Measurements from ENCODE around the gene PPP2R2C.

Gene PPP2R2C

DNA sequence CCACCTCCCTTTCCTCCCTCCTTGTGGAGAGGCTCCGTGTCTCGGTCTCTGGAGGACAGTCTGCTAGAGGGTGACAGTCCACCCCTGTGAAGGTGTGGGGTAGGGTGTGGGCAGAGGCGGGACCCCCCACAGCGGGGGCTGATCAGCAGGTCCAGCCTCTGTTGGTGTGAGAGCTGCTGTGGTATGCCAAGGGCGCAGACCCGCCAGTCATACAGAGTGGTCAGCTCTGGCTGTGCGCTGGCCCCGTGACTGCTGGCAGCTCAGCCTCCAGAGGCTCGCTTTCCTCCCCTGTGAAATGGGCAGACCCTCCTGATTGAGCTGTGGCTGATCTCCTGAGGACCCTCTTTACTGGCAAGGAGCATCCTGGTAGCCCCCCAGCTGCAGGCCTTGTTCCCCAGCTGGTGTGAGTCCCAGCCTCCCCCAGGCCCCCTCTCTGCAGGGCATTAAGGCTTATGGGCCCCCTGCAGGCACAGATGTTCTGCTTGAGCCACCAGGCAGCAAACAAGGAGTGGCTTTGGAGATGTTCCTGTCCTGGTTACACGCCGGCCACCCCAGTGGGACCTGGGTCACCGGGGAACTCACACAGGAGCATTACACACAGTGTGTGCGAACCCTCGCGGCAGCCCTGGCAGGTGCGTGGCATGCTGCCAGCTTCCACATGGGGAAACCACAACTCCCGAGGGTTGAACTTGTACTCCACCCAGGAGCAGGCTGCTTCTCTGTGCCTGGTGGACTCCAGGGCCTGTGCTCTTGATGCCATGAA lies 76.8 kb downstream of the PPP2R2C start:
- TF ChIP-seq, protein P1, sequence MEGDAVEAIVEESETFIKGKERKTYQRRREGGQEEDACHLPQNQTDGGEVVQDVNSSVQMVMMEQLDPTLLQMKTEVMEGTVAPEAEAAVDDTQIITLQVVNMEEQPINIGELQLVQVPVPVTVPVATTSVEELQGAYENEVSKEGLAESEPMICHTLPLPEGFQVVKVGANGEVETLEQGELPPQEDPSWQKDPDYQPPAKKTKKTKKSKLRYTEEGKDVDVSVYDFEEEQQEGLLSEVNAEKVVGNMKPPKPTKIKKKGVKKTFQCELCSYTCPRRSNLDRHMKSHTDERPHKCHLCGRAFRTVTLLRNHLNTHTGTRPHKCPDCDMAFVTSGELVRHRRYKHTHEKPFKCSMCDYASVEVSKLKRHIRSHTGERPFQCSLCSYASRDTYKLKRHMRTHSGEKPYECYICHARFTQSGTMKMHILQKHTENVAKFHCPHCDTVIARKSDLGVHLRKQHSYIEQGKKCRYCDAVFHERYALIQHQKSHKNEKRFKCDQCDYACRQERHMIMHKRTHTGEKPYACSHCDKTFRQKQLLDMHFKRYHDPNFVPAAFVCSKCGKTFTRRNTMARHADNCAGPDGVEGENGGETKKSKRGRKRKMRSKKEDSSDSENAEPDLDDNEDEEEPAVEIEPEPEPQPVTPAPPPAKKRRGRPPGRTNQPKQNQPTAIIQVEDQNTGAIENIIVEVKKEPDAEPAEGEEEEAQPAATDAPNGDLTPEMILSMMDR (IDR thresholded peaks at IDR 0.05; ENCODE audit: low read depth, low read length) = no peak
- no peak for DNase-seq (ENCODE audit: extremely low read depth, low read depth)

DNA sequence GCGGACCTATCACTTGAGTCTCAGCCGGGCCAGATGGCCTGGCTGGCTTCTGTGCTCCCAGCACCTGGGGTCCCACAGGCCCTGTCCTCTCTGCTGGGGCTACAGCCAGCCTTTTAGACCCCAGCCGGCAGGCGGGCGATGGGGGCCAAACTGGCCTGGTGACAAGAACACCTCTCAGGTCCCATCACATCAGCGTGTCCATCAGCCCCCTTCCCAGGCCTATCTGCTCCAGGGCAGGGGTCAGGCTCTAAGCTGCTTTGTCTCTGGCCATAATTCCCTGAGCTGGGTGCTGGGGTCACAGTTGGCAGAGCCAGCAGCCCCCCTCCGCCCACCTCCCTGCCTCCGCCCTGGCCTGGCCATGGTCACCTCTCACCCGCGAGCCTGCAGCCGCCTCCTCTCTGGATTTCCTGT lies 77.7 kb downstream of the PPP2R2C start:
- DNase-seq (ENCODE audit: extremely low read depth, low read depth) = no peak
- TF ChIP-seq, protein P1 (IDR thresholded peaks at IDR 0.05; ENCODE audit: low read depth, low read length) = no peak

DNA sequence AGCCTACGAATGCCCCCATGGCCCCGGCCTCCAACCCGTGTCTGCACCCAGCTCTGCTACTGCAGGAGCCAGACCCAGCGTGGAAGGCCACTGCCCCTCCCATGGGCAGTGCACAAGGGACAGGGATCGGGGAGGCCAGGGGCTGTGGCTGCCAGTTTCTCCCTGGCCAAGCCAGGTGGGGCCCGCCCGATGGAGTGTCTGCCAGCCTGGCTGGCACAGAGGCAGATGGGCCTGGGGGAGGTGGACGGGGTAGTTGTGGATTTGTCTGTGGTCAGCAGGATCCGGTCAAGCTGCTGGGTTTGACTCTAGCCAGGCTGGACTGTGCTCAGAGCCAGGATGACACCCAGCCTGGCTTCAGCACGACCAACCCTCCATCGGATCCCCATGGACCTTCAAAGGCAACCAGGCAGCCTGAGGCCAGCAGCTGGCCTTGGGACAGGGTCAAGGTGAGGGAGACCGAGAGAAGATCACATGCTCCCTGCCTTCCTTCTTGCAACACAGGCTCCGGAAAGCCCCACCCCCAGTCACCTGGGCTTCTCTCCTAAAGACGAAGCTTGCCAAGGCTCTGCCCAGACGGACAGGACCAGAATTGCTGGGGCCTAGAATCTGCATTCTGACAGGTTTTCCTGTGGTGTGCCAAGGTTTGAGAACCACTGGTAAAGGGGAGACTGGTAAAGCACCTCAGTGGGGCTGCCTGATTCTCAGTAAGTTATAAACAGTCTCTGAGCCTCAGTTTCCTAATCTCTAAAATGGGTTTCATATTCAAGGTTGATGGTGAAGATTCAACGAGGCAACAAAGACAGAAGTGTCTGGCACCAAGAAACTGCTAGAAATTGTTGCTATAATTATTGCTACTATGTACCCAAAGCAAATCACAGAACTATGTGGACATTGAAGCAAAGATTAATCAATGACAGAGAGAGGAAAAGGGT lies 78.6 kb downstream of the PPP2R2C start:
- TF ChIP-seq, protein P1 (IDR thresholded peaks at IDR 0.05; ENCODE audit: low read depth, low read length) = no peak
- DNase-seq (ENCODE audit: extremely low read depth, low read depth) = no peak

DNA sequence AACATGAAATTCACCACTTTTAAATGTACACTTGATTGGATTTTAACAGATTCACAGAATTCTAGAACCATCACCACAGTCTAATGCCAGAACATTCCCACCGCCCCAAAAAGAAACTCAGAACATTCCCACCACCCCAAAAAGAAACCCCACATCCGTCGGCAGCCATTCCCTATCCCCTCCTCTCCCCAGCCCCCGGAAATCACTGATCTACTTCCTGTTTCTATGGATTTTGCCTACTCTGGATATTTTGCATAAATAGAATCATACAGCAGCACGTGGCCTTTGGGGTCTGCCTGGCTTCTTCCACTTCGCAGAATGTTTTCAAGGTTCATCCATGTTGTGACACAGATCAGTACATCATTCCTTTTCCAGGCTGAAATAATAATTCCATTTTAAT lies 79.3 kb downstream of the PPP2R2C start:
- TF ChIP-seq, protein P1 (IDR thresholded peaks at IDR 0.05; ENCODE audit: low read depth, low read length) = no peak
- DNase-seq (ENCODE audit: extremely low read depth, low read depth) = no peak

DNA sequence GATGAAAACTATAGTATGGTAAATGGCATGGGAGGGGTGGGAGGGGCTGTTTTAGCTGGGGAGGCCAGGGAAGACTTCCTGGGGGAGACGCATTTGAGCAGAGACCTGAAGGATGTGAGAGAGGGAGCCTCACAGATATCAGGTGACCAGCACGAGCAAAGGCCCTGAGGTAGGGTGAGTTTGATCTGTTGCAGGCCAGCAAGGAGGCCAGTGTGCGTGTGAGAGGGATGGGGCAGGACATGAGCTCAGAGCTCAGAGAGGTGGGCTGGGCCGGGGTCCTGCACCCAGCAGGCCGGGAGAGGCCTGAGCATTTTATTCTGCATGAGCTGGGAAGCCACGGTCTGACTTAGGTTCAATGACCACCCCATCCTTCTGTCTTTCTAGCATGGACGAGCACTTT lies 80.0 kb downstream of the PPP2R2C start:
- no peak for DNase-seq (ENCODE audit: extremely low read depth, low read depth)
- TF ChIP-seq, protein P1 (IDR thresholded peaks at IDR 0.05; ENCODE audit: low read depth, low read length) = no peak

DNA sequence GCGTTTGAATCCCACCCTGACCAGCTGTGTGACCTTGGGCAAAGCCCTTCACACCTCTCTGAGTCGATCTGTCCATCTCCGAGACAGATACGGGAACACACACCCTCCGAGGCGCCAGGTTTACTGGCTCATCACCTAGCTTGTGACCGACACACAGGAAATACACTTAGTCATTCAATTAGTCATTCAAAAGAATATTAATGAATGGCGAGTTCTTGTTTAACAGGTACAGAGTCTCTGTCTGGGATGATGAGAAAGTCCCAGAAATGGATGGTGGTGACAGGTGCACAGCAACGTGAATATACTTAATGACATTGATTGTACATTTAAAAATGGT lies 80.6 kb downstream of the PPP2R2C start:
- no peak for DNase-seq (ENCODE audit: extremely low read depth, low read depth)
- TF ChIP-seq, protein P1 (IDR thresholded peaks at IDR 0.05; ENCODE audit: low read depth, low read length) = no peak

Measured in AG09319 (cell line).